Activated naive CD4-positive, alpha-beta T cell treated with anti-CD3 and anti-CD28 coated beads, Interleukin-2, amount 50 U/mL, for 24 hours (primary cell): Measurements from ENCODE around the gene KDM2A.

Source experiments
- H3K27ac Mint-ChIP-seq: one replicate; pipeline ENCODE4 v1.8.0; 2021; ENCODE audit warnings: mild to moderate bottlenecking, mixed read lengths
- H3K27me3 Mint-ChIP-seq: one replicate; pipeline ENCODE4 v1.8.0; 2021; ENCODE audit warnings: mixed read lengths
- H3K36me3 Mint-ChIP-seq: one replicate; pipeline ENCODE4 v1.8.0; 2021; ENCODE audit warnings: mixed read lengths
- H3K4me1 Mint-ChIP-seq: one replicate; pipeline ENCODE4 v1.8.0; 2021; ENCODE audit warnings: mixed read lengths
- H3K4me3 Mint-ChIP-seq: one replicate; pipeline ENCODE4 v1.8.0; 2021; ENCODE audit warnings: mild to moderate bottlenecking, mixed read lengths
- H3K9me3 Mint-ChIP-seq: one replicate; pipeline ENCODE4 v1.8.0; 2021; ENCODE audit warnings: mixed read lengths

The KDM2A gene

GRCh38 chr11:67266449-67267187 lies 147.6 kb downstream of the KDM2A start, which contains the start of gene GRK2:
Gene GRK2, plus strand, starts transcription at chr11:67266473. Its CDS starts 227 bp downstream, at chr11:67266700.
- Mint-ChIP-seq H3K9me3 (no peaks in the 10 kb centered on the region), H3K4me3 (peak within 1 kb of the TSS; percentile 93), H3K27ac (peak within 1 kb of the TSS; percentile 96), H3K4me1 (peaks cover 74% of the 10 kb centered on the region), H3K27me3 (no peaks in the 10 kb centered on the region), H3K36me3 (no peaks in the 10 kb centered on the region)

DNA sequence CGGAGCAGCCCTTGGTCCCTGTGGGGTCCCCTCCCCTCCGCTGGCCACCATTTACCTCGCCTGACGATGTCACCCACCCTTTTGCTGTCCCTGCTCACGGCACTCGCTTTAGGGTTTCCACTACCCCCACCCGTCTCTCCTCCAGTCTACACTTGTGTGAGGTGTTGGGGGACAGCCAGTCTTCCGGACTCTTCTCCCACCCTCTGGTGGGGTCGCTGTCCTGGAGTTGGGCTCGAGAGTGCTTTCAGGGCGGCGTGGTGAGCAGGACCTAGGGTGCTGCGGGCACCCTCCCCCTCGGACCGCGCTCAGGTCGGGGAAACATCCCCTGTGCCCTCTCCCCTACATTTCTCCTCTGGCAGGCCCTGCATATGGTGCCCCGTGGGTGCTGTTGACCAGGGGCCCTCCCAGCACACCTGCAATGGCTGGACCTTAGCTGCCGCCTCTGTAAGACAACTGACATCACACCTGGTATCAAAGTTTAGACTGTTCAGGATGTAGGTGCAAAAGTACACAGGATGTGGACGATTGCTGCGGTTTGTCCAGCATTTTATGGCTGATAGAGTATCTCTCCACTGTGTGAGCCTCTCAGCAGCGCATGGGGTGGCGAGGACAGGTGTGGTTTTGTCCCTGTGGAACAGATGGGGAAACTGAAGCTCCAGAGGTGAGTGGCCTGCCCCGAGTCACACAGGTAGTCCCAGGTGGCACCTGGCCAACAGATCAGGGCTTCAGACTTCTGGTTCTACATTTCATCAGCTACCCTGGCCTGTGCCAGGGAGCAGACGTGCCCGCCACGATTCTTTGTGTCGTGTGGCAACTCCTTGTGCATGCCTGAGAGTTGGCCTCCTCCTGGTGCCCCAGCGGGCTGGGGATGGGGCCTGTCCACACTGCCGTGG lies 148.4 kb downstream of the KDM2A start:
- H3K27ac Mint-ChIP-seq, result peak overlapping the region; percentile 96
- no peaks in the 10 kb centered on the region for H3K27me3 Mint-ChIP-seq
- H3K4me3 Mint-ChIP-seq, result peak overlapping the region; percentile 93
- H3K36me3 Mint-ChIP-seq, result no peaks in the 10 kb centered on the region
- peaks cover 75% of the 10 kb centered on the region for H3K4me1 Mint-ChIP-seq
- H3K9me3 Mint-ChIP-seq, result no peaks in the 10 kb centered on the region

DNA sequence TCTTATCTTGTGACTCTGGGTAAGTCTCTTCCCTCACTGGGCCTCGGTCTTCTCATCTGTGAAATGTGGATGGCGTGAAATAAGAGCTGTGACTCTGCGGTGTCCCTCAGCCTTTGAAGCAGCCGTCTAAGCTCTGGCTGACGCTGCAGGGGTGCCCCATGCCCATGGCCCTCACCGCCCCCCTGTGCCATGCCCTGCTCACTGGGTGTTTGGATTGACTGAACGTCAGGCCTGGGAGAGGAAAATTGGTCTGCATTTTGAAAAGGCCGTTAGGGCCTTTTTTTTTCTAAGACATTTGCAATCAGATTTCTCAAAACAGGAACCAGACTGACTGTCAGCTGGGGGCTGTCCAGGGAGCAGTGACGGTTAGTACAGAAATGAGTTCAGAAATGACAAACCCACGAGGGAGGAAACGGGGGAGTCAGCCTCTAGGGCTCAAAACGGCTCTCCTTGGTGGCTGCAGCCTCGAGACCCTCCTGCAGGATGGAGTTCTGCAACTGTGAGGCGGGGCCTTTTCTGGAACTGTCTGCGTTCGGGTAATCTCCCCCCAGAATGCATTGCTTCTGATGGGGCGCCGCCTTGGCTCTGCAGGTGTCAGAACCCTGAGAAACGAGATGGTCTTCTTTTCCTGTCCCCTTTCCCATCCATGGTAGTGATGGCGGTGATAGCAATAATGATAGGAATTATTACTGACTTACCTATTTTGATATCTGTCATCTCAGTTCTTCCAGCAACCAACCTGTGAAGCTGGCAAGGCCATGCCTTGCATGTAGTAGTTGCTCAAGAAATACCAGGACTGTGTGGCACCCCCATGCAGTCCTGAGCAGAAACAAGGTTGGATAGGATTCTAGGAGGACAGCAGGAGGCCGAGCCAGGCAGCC lies 149.3 kb downstream of the KDM2A start:
- Mint-ChIP-seq H3K27ac (peak overlapping the region; percentile 96), H3K9me3 (no peaks in the 10 kb centered on the region), H3K4me1 (peaks cover 73% of the 10 kb centered on the region), H3K27me3 (no peaks in the 10 kb centered on the region), H3K36me3 (no peaks in the 10 kb centered on the region), H3K4me3 (peak overlapping the region; percentile 93)

DNA sequence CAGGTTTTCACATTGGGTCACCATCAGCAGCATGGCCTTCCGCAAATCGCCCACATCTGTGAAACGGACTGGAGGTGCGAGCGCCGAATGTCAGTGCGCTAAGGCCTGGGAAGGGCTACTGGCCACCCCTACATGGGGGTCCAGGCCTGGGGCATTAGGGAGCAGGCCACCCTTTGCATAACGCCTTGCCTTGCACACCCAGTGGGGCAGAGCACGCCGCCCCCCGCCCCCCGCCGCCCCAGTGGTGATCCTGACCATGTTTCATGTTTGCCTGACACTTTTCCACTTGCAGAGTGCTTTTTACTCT lies 149.9 kb downstream of the KDM2A start:
- H3K27me3 Mint-ChIP-seq, result no peaks in the 10 kb centered on the region
- peak overlapping the region; percentile 96 for H3K27ac Mint-ChIP-seq
- no peaks in the 10 kb centered on the region for H3K9me3 Mint-ChIP-seq
- peak overlapping the region; percentile 93 for H3K4me3 Mint-ChIP-seq
- H3K4me1 Mint-ChIP-seq, result peaks cover 75% of the 10 kb centered on the region
- H3K36me3 Mint-ChIP-seq, result no peaks in the 10 kb centered on the region

DNA sequence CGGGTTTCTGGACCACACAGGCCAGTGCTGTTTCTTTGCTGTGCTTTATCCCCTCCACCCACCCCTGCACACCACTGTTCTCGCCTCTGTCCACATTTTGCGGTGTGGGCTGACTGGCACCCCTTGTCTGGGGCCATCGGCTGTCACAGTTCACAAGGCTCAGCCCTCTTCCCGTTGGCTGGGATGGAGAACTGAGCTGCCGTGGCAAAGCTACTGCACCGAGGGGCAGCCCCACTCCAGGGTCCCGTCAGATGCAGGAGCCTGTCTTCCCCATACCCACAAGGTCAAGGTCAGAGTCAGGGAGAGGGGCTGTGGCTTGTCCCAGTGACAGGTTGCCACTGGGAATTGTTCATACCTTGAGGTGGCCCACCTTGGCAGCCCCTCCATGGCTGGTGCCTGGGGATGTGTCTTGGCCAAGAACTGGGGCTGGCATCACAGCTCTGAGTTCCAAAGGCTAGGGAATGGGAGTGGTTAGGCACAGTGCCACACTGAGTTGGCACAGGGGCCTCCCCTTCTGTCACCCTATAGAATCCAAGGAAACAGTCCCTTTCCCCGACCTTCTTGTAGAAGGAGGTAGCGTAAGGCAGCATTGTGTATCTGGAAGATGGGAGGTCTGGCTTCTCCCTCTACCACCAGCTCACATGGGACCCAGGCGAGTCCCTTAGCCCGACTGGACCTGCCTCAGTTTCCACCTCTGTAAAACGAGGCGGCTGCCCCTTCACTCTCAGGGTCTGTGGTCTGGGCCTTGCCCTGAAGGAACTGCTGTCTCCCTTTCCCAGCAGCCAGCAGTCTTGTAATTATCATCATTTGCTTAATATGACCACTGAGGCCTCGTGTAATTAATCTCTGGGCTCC lies 150.6 kb downstream of the KDM2A start:
- Mint-ChIP-seq H3K36me3 (no peaks in the 10 kb centered on the region), H3K27me3 (no peaks in the 10 kb centered on the region), H3K27ac (peak overlapping the region; percentile 97), H3K4me1 (peaks cover 72% of the 10 kb centered on the region), H3K9me3 (no peaks in the 10 kb centered on the region), H3K4me3 (peak overlapping the region; percentile 85)

DNA sequence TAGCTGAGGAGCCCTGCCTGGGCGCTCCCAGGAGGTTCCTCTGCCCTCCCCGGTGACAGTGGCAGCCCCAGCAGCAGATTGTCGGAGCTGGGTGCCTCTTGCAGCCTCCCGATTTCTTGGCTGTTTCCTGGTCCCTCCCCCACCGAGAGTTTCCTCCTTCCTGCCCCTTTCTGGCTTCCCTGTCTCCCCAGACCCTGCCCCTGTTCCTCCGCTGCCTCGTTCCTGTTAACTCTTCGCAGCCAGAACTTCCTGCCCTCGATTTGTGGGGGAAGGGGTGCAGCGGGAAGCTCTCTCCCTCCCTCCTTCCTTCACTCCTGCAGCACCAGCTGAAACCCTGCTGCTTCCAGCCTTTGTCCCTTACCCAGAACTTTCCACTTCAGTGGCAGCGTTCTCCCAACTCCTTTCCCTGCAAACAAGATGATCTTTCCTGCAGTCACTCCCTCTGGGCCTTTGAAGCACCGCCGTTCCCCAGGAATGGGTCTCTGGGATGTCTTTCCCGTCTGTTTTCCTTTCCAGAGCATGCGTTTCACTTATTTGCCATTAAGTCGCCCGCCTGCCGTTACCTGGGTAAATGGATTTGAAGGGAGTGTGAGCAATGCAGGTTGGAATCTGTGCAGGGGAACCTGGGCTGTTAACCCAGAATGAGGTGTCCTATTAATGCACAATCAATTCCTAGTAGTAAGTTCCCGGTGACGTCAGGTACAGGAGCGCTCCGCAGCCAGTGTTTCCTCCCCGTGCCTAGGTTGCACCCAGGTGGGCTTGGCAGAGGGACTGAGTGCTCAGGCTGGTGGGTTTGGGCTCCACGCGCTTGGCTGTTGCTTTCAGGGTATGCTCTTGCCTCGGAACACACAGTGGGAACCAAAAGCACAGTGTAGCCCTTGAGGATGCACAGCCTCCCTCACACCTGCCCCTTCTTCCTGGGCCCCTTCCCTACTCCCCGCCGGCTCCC lies 151.5 kb downstream of the KDM2A start:
- Mint-ChIP-seq H3K9me3 (no peaks in the 10 kb centered on the region), H3K36me3 (no peaks in the 10 kb centered on the region), H3K27ac (peak overlapping the region; percentile 97), H3K4me1 (peaks cover 70% of the 10 kb centered on the region), H3K27me3 (no peaks in the 10 kb centered on the region), H3K4me3 (peak overlapping the region; percentile 85)

GRCh38 chr11:67271205-67271540 lies 152.1 kb downstream of the KDM2A start:
- H3K4me1 Mint-ChIP-seq, result peaks cover 71% of the 10 kb centered on the region
- no peaks in the 10 kb centered on the region for H3K27me3 Mint-ChIP-seq
- peak overlapping the region; percentile 85 for H3K4me3 Mint-ChIP-seq
- peak overlapping the region; percentile 97 for H3K27ac Mint-ChIP-seq
- no peaks in the 10 kb centered on the region for H3K36me3 Mint-ChIP-seq
- no peaks in the 10 kb centered on the region for H3K9me3 Mint-ChIP-seq

GRCh38 chr11:67271541-67272284 lies 152.7 kb downstream of the KDM2A start:
- H3K36me3 Mint-ChIP-seq, result peaks cover 2% of the 10 kb centered on the region
- no peaks in the 10 kb centered on the region for H3K9me3 Mint-ChIP-seq
- H3K27me3 Mint-ChIP-seq, result no peaks in the 10 kb centered on the region
- peak overlapping the region; percentile 97 for H3K27ac Mint-ChIP-seq
- H3K4me1 Mint-ChIP-seq, result peaks cover 77% of the 10 kb centered on the region
- peak overlapping the region; percentile 85 for H3K4me3 Mint-ChIP-seq

- Mint-ChIP-seq H3K4me1 (peaks cover 82% of the 10 kb centered on the region), H3K9me3 (no peaks in the 10 kb centered on the region), H3K4me3 (peak overlapping the region; percentile 85), H3K27ac (peak overlapping the region; percentile 97), H3K27me3 (no peaks in the 10 kb centered on the region), H3K36me3 (peaks cover 2% of the 10 kb centered on the region)
These were observed 153.5 kb downstream of the KDM2A start for GRCh38 chr11:67272327-67273259.

- H3K36me3 Mint-ChIP-seq, result peaks cover 2% of the 10 kb centered on the region
- H3K4me1 Mint-ChIP-seq, result peaks cover 78% of the 10 kb centered on the region
- H3K27me3 Mint-ChIP-seq, result no peaks in the 10 kb centered on the region
- H3K27ac Mint-ChIP-seq, result peak overlapping the region; percentile 100
- no peaks in the 10 kb centered on the region for H3K9me3 Mint-ChIP-seq
- H3K4me3 Mint-ChIP-seq, result peak overlapping the region; percentile 85
These were observed 154.4 kb downstream of the KDM2A start for GRCh38 chr11:67273260-67273990.

- no peaks in the 10 kb centered on the region for H3K9me3 Mint-ChIP-seq
- H3K36me3 Mint-ChIP-seq, result peaks cover 4% of the 10 kb centered on the region
- H3K4me3 Mint-ChIP-seq, result peak overlapping the region; percentile 71
- H3K27me3 Mint-ChIP-seq, result no peaks in the 10 kb centered on the region
- peaks cover 80% of the 10 kb centered on the region for H3K4me1 Mint-ChIP-seq
- H3K27ac Mint-ChIP-seq, result peak overlapping the region; percentile 100
These were observed 155.9 kb downstream of the KDM2A start for GRCh38 chr11:67274768-67275605.
